GM12878 (cell line): ENCODE results near the gene CDK5R1. TPM values are rescaled to one million over a fixed set of nuclear protein-coding genes. Genes with fewer than 3 reads are reported as not detected.

Experiments used
- CBFB ChIP-seq: IDR thresholded peaks from 2 replicates; pipeline ENCODE4 v1.6.1; 2016; ENCODE audit warnings: antibody characterized with exemption, low read depth
- CEBPZ ChIP-seq: fragments of 150-350 bp; IDR thresholded peaks from 2 replicates; pipeline ENCODE4 v1.6.1; 2016; ENCODE audit warnings: low read depth, low read length
- CHD4 ChIP-seq: fragments of 200-600 bp; sonication (generic); IDR thresholded peaks from 2 replicates; pipeline ENCODE4 v1.6.1; 2016; ENCODE audit warnings: mild to moderate bottlenecking
- CUX1 ChIP-seq: IDR thresholded peaks from 2 replicates; pipeline ENCODE4 v1.6.1; 2012; ENCODE audit warnings: improper control_type of control experiment, low read depth, low read length; ENCODE audit not compliant: insufficient replicate concordance
- ELK1 ChIP-seq: IDR thresholded peaks from 2 replicates; pipeline ENCODE4 v1.6.1; 2012; ENCODE audit warnings: low read depth, low read length, improper control_type of control experiment
- HDAC6 ChIP-seq: fragments of 200-600 bp; sonication (generic); IDR thresholded peaks from one replicate; pipeline ENCODE4 v1.8.0; 2017; ENCODE audit warnings: antibody characterized with exemption; ENCODE audit not compliant: unreplicated experiment
- JUND ChIP-seq: IDR thresholded peaks from 2 replicates; pipeline ENCODE4 v1.6.1; 2012; ENCODE audit warnings: low read depth, mild to moderate bottlenecking, low read length, improper control_type of control experiment, moderate library complexity
- MEF2A ChIP-seq: IDR thresholded peaks from 2 replicates; pipeline ENCODE4 v1.6.1; 2011; ENCODE audit warnings: low read depth, mild to moderate bottlenecking, low read length, moderate library complexity; ENCODE audit not compliant: insufficient read depth
- NBN ChIP-seq: fragments of 450-650 bp; IDR thresholded peaks from 2 replicates; pipeline ENCODE4 v1.6.1; 2016
- NFIC ChIP-seq: IDR thresholded peaks from 2 replicates; pipeline ENCODE4 v1.6.1; 2012; ENCODE audit warnings: low read depth, mild to moderate bottlenecking, inconsistent platforms, low read length, moderate library complexity
- NR2F1 ChIP-seq: fragments of 450-650 bp; conservative IDR thresholded peaks from 2 replicates; pipeline ENCODE4 v1.6.1; 2017; ENCODE audit warnings: mild to moderate bottlenecking
- SIN3A ChIP-seq: IDR thresholded peaks from 2 replicates; pipeline ENCODE4 v1.6.1; 2012; ENCODE audit warnings: low read depth, low read length, improper control_type of control experiment
- SMAD1 ChIP-seq: fragments of 450-650 bp; IDR thresholded peaks from 2 replicates; pipeline ENCODE4 v1.6.1; 2018; ENCODE audit warnings: mild to moderate bottlenecking, low read depth; ENCODE audit not compliant: partially characterized antibody
- SRF ChIP-seq, 2 experiments: IDR thresholded peaks; 2 replicates each; pipeline ENCODE4 v1.6.1; 2011; ENCODE audit warnings: low read depth in 2 of 2, low read length in 2 of 2, mild to moderate bottlenecking in 1 of 2, moderate library complexity in 1 of 2
- YY1 ChIP-seq: IDR thresholded peaks from 2 replicates; pipeline ENCODE4 v1.6.1; 2011; ENCODE audit warnings: low read depth, mild to moderate bottlenecking, low read length
- ZBED1 ChIP-seq: IDR thresholded peaks from 2 replicates; pipeline ENCODE4 v1.6.1; 2016; ENCODE audit warnings: borderline replicate concordance
- ZBTB11 ChIP-seq: fragments of 450-650 bp; formaldehyde crosslinking; IDR thresholded peaks from 2 replicates; pipeline ENCODE4 v1.5.0; 2022; ENCODE audit warnings: mild to moderate bottlenecking, missing genetic modification characterization
- polyA plus RNA-seq, 11 experiments: library from polyadenylated mRNA; depleted of rRNA in 4 of 11; unstranded in 6 of 11; stranded (reverse) in 5 of 11; fragments of >200 nt; fragmentation: Nextera tagmentation in 4 of 11; fragmentation: Illumina TruSeq in 1 of 11; extraction: Ambion mirVana in 4 of 11; extraction: Trizol in 1 of 11; gene quantifications; 1 replicate in 1 of 11; 2 replicates in 10 of 11; pipeline versions ENCODE4 v1.2.1 to v1.2.3, GENCODE V29; 2011 to 2016; ENCODE audit warnings: inconsistent platforms in 2 of 11, missing spikeins in 2 of 11, low read depth in 1 of 11
- total RNA-seq, 4 experiments: library from RNA; depleted of rRNA in 3 of 4; stranded (reverse); fragments of >200 nt in 3 of 4; fragmentation: Illumina TruSeq in 1 of 4; extraction: Trizol in 1 of 4; gene quantifications; 2 replicates each; pipeline versions ENCODE4 v1.2.1 to v1.2.3, GENCODE V29; 2013 to 2021

Gene CDK5R1
- total and polyA plus RNA-seq, 10 of the 15 experiments (the other 5 are each of a cell fraction or from before 2014, with no cell fraction given), result 1.1 to 28.3 (median 12.2) TPM

- no peak for TF ChIP-seq CEBPZ
- peak; percentile 50; the same call in 1 of the 2 replicates for TF ChIP-seq YY1
- TF ChIP-seq ELK1, result no peak
- 0 out of 4 replicates have a peak, but pooled peaks of 1 of the 2 experiments have one; percentile 1 for TF ChIP-seq SRF (IDR thresholded peaks at IDR 0.05; ENCODE audit: low read depth in 2 of 2, low read length in 2 of 2)
- TF ChIP-seq NBN, result peak; percentile 21; the same call in 1 of the 2 replicates
- TF ChIP-seq SIN3A, result no peak
- peak; percentile 80 for TF ChIP-seq SMAD1
- TF ChIP-seq ZBED1, result peak; percentile 85; the same call in 1 of the 2 replicates
- TF ChIP-seq HDAC6, result no peak
- TF ChIP-seq JUND, result no peak
- peak; percentile 80 for TF ChIP-seq CBFB
- no peak for TF ChIP-seq ZBTB11 (CRISPR knock-in tag)
- peak; percentile 53; the same call in 1 of the 2 replicates for TF ChIP-seq MEF2A
- peak; percentile 92 for TF ChIP-seq CUX1
- no peak for TF ChIP-seq CHD4
- TF ChIP-seq NFIC, result peak; percentile 90
- TF ChIP-seq NR2F1, result 0 out of 2 replicates have a peak, but pooled peaks have one; percentile 19
Observed at GRCh38 chr17:32515677-32516383, 29.0 kb downstream of the CDK5R1 start (continued).
